A549 (cell line): ENCODE results near the gene INTS15. TPM values are rescaled to one million over a fixed set of nuclear protein-coding genes. Genes with fewer than 3 reads are reported as not detected.

Experiments
- ATAC-seq, 2 experiments: fragments of 200-7000 bp in 1 of 2; fragments of >200 bp in 1 of 2; cut with Nextera tagmentation in 1 of 2; cut with Tn5 transposase in 1 of 2; 3 replicates each; pipeline versions ENCODE4 v1.8.0 to v1.9.1; 2018 to 2020; ENCODE audit warnings: mild to moderate bottlenecking in 1 of 2, moderate library complexity in 1 of 2
- CTCF ChIA-PET: fragments of 300-600 bp; sonication (Branson Sonifier 250); formaldehyde crosslinking; extraction: SDS; loops from one replicate; lab custom pipeline; 2021; ENCODE audit warnings: antibody characterized with exemption, inconsistent platforms; lab: Yijun Ruan, JAX
- POLR2A ChIA-PET: fragments of 350-600 bp; formaldehyde crosslinking; extraction: SDS; loops from one replicate; lab custom pipeline; 2021; ENCODE audit warnings: antibody characterized with exemption, inconsistent platforms; lab: Yijun Ruan, JAX
- DNase-seq, 2 experiments: peaks; one replicate each; pipeline versions ENCODE4 v3.0.0 to v3.0.0-alpha.2; 2011 to 2016; ENCODE audit warnings: low read depth in 1 of 2, low spot score in 1 of 2
- FAIRE-seq: peaks from 2 replicates; lab custom pipeline; 2011; peaks lifted over from hg19 to GRCh38; lab: Jason Lieb, UNC
- H3K27ac ChIP-seq, 2 experiments: fragments of >200 bp; sonication (Bioruptor Twin); formaldehyde crosslinking; 3 replicates each; pipeline ENCODE4 v1.5.1; 2016 to 2017
- H3K4me1 ChIP-seq: fragments of >200 bp; sonication (Bioruptor Twin); formaldehyde crosslinking; 3 replicates; pipeline ENCODE4 v1.6.1; 2016
- H3K4me2 ChIP-seq: fragments of >200 bp; sonication (Bioruptor Twin); formaldehyde crosslinking; 3 replicates; pipeline ENCODE4 v1.6.1; 2016
- H3K4me3 ChIP-seq: fragments of >200 bp; sonication (Bioruptor Twin); formaldehyde crosslinking; 3 replicates; pipeline ENCODE4 v1.5.1; 2016
- H3K9me3 ChIP-seq: fragments of >200 bp; sonication (Bioruptor Twin); formaldehyde crosslinking; 3 replicates; pipeline ENCODE4 v1.6.1; 2016
- BHLHE40 ChIP-seq: IDR thresholded peaks from 2 replicates; pipeline ENCODE4 v1.6.1; 2012; ENCODE audit warnings: low read depth, low read length, inconsistent platforms
- CEBPB ChIP-seq, 2 experiments: fragments of >200 bp in 1 of 2; sonication (Bioruptor Twin) in 1 of 2; formaldehyde crosslinking in 1 of 2; IDR thresholded peaks; 2 replicates each; pipeline ENCODE4 v1.6.1; 2012 to 2016
- CHD4 ChIP-seq: fragments of 200-600 bp; sonication (generic); IDR thresholded peaks from 2 replicates; pipeline ENCODE4 v1.6.1; 2016; ENCODE audit warnings: antibody characterized with exemption, mild to moderate bottlenecking, borderline replicate concordance
- ELK1 ChIP-seq: fragments of 150-350 bp; IDR thresholded peaks from 2 replicates; pipeline ENCODE4 v1.6.1; 2014; ENCODE audit warnings: low read depth, mild to moderate bottlenecking, low read length
- EP300 ChIP-seq, 2 experiments: fragments of >200 bp; sonication (Bioruptor Twin); formaldehyde crosslinking; IDR thresholded peaks; 2 replicates in 1 of 2; 3 replicates in 1 of 2; pipeline ENCODE4 v1.6.1; 2016 to 2017
- ESRRA ChIP-seq: fragments of 150-350 bp; IDR thresholded peaks from 2 replicates; pipeline ENCODE4 v1.6.1; 2014; ENCODE audit warnings: mild to moderate bottlenecking, low read length, borderline replicate concordance
- FOSL2 ChIP-seq, 2 experiments: fragments of 450-650 bp in 1 of 2; fragments of >200 bp in 1 of 2; sonication (Bioruptor Twin) in 1 of 2; formaldehyde crosslinking; IDR thresholded peaks; 2 replicates each; pipeline versions ENCODE4 v1.5.0 to v1.6.1; 2016 to 2020; ENCODE audit warnings: mild to moderate bottlenecking in 1 of 2, moderate library complexity in 1 of 2
- FOXS1 ChIP-seq: fragments of 250-450 bp; sonication (Bioruptor Pico); IDR thresholded peaks from 2 replicates; pipeline ENCODE4 v1.5.0; 2020; ENCODE audit warnings: mild to moderate bottlenecking, moderate library complexity
- GATA3 ChIP-seq: IDR thresholded peaks from 2 replicates; pipeline ENCODE4 v1.6.1; 2012; ENCODE audit warnings: borderline replicate concordance
- HDAC2 ChIP-seq: fragments of 200-600 bp; sonication (generic); IDR thresholded peaks from 2 replicates; pipeline ENCODE4 v1.6.1; 2016
- JUN ChIP-seq, 2 experiments: fragments of >200 bp; sonication (Bioruptor Twin); formaldehyde crosslinking; IDR thresholded peaks; 2 replicates in 1 of 2; 3 replicates in 1 of 2; pipeline ENCODE4 v1.6.1; 2016 to 2017
- MAFK ChIP-seq: fragments of 450-650 bp; IDR thresholded peaks from 2 replicates; pipeline ENCODE4 v1.6.1; 2014; ENCODE audit not compliant: partially characterized antibody
- MYC ChIP-seq: IDR thresholded peaks from 2 replicates; pipeline ENCODE4 v1.6.1; 2012; ENCODE audit warnings: mild to moderate bottlenecking, inconsistent platforms, low read length, improper control_type of control experiment, borderline replicate concordance
- NFE2L2 ChIP-seq: fragments of 150-350 bp; conservative IDR thresholded peaks from 2 replicates; pipeline ENCODE4 v1.6.1; 2014; ENCODE audit warnings: low read length
- NR3C1 ChIP-seq: fragments of >200 bp; sonication (Bioruptor Twin); formaldehyde crosslinking; IDR thresholded peaks from 3 replicates; pipeline ENCODE4 v1.6.1; 2017
- PBX3 ChIP-seq: IDR thresholded peaks from 2 replicates; pipeline ENCODE4 v1.6.1; 2012
- PHF8 ChIP-seq: fragments of 200-600 bp; sonication (generic); IDR thresholded peaks from 2 replicates; pipeline ENCODE4 v1.6.1; 2016; ENCODE audit warnings: low read depth, mild to moderate bottlenecking, antibody characterized with exemption, moderate library complexity, borderline replicate concordance
- POLR2AphosphoS2 ChIP-seq: conservative IDR thresholded peaks from 2 replicates; pipeline ENCODE4 v1.6.1; 2012; ENCODE audit warnings: low read length, improper control_type of control experiment, inconsistent platforms
- RAD21 ChIP-seq, 2 experiments: fragments of >200 bp in 1 of 2; sonication (Bioruptor Twin) in 1 of 2; formaldehyde crosslinking in 1 of 2; IDR thresholded peaks in 1 of 2; conservative IDR thresholded peaks in 1 of 2; 2 replicates in 1 of 2; 3 replicates in 1 of 2; pipeline ENCODE4 v1.6.1; 2012 to 2018; ENCODE audit warnings: inconsistent platforms in 1 of 2
- RARB ChIP-seq: fragments of 250-450 bp; sonication (Bioruptor Pico); IDR thresholded peaks from 2 replicates; pipeline ENCODE4 v1.8.0; 2021; ENCODE audit warnings: mild to moderate bottlenecking, moderate library complexity
- RFX5 ChIP-seq: fragments of 450-650 bp; IDR thresholded peaks from 2 replicates; pipeline ENCODE4 v1.7.1; 2014; ENCODE audit warnings: antibody characterized with exemption, mild to moderate bottlenecking, moderate library complexity
- ZFP36 ChIP-seq: fragments of 450-650 bp; IDR thresholded peaks from 2 replicates; pipeline ENCODE4 v1.6.1; 2014; ENCODE audit warnings: borderline replicate concordance; ENCODE audit not compliant: partially characterized antibody
- ZNF302 ChIP-seq: fragments of 250-450 bp; sonication (Bioruptor Pico); IDR thresholded peaks from 2 replicates; pipeline ENCODE4 v1.9.0; 2021; ENCODE audit warnings: inconsistent platforms, mild to moderate bottlenecking, moderate library complexity
- ZSCAN20 ChIP-seq: fragments of 250-450 bp; sonication (Bioruptor Pico); IDR thresholded peaks from 2 replicates; pipeline ENCODE4 v1.8.0; 2022; ENCODE audit warnings: mild to moderate bottlenecking, moderate library complexity
- WGBS: methylation state at CpG from one replicate; pipeline ENCODE4 v1.1.6; 2017; ENCODE audit errors: missing lambda C conversion rate; 5-methylcytosine and 5-hydroxymethylcytosine counted together
- polyA plus RNA-seq, 4 experiments: library from polyadenylated mRNA; depleted of rRNA in 3 of 4; stranded (reverse); fragments of >200 nt; fragmentation: RNase III in 1 of 4; extraction: RNeasy Plus Mini Kit Qiagen cat#74134 plus additional on column Dnase treatment in 1 of 4; gene quantifications; 2 replicates in 3 of 4; 3 replicates in 1 of 4; pipeline ENCODE4 v1.2.3, GENCODE V29; 2011 to 2017

The INTS15 gene
- polyA plus RNA-seq, 2 of the 4 experiments (the other 2 are of a cell fraction) = 14.7 to 23.4 TPM

GRCh38 chr7:6616854-6617643, 27.2 kb downstream of the INTS15 start:
- Histone ChIP-seq H3K27ac (no peak overlapping the region), H3K4me2 (no peak overlapping the region), H3K4me1 (no peaks in the 10 kb centered on the region), H3K9me3 (no peaks in the 10 kb centered on the region), H3K4me3 (no peak overlapping the region)
- no peak for TF ChIP-seq MAFK
- no peak for TF ChIP-seq ZNF302 (CRISPR knock-in tag)
- no peak for TF ChIP-seq FOXS1 (CRISPR knock-in tag)
- no peak for TF ChIP-seq ESRRA
- no peak for TF ChIP-seq CHD4
- no peak for TF ChIP-seq RARB (CRISPR knock-in tag)
- no peak for TF ChIP-seq NR3C1
- no peak for TF ChIP-seq EP300 (IDR thresholded peaks at IDR 0.05)
- no peak for TF ChIP-seq ZFP36
- no peak for TF ChIP-seq ELK1
- TF ChIP-seq JUN (IDR thresholded peaks at IDR 0.05) = no peak
- no peak for TF ChIP-seq RAD21 (conservative IDR thresholded peaks at IDR 0.05 in 1 of 2, IDR thresholded peaks at IDR 0.05 in 1 of 2)
- TF ChIP-seq PHF8 = no peak
- no peak for TF ChIP-seq POLR2AphosphoS2
- no peak for TF ChIP-seq FOSL2 (IDR thresholded peaks at IDR 0.05)
- TF ChIP-seq FOSL2 (CRISPR knock-in tag; IDR thresholded peaks at IDR 0.05) = no peak
- no peak for TF ChIP-seq PBX3
- no peak for TF ChIP-seq ZSCAN20 (CRISPR knock-in tag)
- TF ChIP-seq MYC = no peak
- no peak for DNase-seq
- 87% methylated on average over 16 of the region's 20 CpGs for WGBS
- CTCF ChIA-PET = interaction anchor here (1.0 to 1.1 kb wide), 2 partner anchors 17 to 27 kb away, joined by 4 to 5 read pairs; partner anchors contain the start of gene INTS15
- peak in 1 of 2 experiments; percentile 7; a peak in 1 of 6 replicates for ATAC-seq
- no peak for FAIRE-seq
- POLR2A ChIA-PET = no interaction called here

- FAIRE-seq (no peak), ATAC-seq (no peak), DNase-seq (no peak)
- Histone ChIP-seq H3K27ac (no peak overlapping the region), H3K9me3 (no peaks in the 10 kb centered on the region), H3K4me3 (no peak overlapping the region), H3K4me1 (no peaks in the 10 kb centered on the region), H3K4me2 (no peak overlapping the region)
- TF ChIP-seq NFE2L2 (no peak), GATA3 (no peak), HDAC2 (no peak)
- 91% methylated on average over 4 of the region's 4 CpGs for WGBS
- ChIA-PET CTCF (no interaction called here), POLR2A (no interaction called here)
Observed at GRCh38 chr7:6618621-6619020, 28.8 kb downstream of the INTS15 start.

DNA sequence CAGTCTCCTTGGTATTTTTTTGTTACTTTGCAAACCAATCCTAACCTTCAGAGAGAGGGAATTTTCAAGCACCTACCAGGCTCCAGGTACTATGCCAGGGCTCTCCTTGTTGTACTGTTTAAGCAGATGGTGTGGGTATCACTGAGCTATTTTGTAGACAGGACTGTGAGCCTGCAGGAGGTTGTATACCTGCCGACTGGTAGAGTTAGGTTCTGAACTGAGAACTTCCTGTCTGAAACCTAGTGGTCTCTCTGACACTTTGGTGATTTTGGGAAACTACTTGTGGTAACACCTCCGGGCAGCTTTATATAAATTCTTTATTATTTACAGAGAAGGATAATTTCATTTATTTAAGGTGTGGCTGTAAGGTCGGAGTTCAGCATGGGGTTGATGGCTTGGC, 30.1 kb downstream of the INTS15 start:
- FAIRE-seq (no peak), DNase-seq (no peak), ATAC-seq (no peak)
- no peak overlapping the region for H3K27ac ChIP-seq
- no peaks in the 10 kb centered on the region for H3K4me1 ChIP-seq
- POLR2A ChIA-PET = no interaction called here
- H3K9me3 ChIP-seq = no peaks in the 10 kb centered on the region
- WGBS = 56% methylated on average over 3 of the region's 3 CpGs
- H3K4me2 ChIP-seq = no peak overlapping the region
- TF ChIP-seq GATA3 (no peak), BHLHE40 (no peak), RARB (CRISPR knock-in tag) (no peak), FOXS1 (CRISPR knock-in tag) (no peak), RFX5 (no peak), CEBPB (IDR thresholded peaks at IDR 0.05) (no peak)
- TF ChIP-seq, all 56 proteins: peak for 0
- no peak overlapping the region for H3K4me3 ChIP-seq
- CTCF ChIA-PET = interaction anchor here (1.5 kb wide), 1 partner anchor 13 kb away, joined by 4 read pairs; no protein-coding TSS in a partner anchor
